ENCODE data around the gene SH2B3.
"Not testable (repeated sequence)": the region's sequence is repeated elsewhere in the genome, so short reads cannot be mapped to it uniquely, and the experiment has no call there.

The SH2B3 gene

DNA sequence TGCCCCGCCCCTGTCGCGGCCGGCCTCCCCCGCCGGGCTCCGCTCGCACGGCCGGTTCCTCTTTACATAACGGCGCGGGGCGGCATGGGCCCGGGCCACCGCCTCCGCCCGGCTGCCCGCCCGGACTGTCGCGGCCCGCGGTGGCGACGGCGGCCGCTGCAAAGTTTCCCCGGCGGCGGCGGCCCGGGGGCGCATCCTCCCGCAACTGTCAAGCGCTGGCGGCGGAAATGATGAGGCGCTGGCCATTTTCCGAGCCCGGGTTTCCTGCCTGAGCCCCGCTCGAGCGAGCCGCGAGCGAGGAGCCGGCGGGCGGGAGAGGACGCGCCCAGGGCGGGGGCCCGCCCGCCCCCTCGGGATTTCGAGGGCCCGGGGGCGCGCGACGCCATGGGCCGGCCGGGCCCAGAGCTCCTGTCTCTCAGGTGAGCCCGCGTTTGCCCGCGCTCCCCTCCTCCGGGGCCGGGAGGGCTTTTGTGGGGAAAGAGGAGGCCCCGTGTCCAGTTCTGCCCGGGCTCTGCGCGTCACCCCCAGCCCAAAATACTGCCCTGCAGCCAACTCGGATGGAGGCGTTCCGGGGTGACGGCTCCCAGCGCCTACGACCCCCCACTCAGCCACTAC is at the start of gene SH2B3:
Gene SH2B3, plus strand, starts transcription at position 65 of the 615 bp plus-strand sequence. CDS start 12,223 bp downstream, outside the sequence.
- peak; percentile 33 for DNase-seq

DNA sequence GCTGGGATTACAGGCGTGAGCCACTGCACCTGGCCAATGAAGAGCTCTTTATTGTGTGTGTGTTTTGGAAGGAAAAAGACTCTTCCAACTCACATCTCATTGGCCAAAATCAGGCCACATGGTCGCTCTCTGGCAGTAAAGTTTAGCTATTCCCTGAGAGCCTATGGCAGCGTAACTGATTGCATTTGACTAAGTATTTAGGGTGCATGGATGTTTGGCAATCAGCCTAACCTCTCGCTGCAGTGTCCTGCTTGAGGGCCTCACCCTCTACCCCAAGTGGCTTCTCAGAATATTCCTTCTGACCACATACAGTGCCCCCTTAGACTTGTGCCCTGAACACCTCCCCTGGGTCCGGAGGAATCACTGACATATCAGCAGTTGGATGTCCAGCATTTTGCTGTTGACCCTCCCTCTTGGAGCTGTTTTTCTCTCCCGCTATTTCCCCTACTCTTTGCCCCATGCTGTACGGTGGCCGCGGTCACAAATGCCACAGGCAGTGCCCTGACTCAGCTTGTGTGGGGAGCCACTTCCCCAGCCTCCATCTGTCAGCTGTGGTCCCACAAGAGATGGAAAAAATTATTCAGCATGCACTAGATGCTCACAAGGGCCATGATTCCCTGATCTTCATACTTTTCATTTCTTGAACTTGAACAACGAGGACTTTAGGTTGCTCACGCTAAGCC is 46.4 kb upstream of the SH2B3 start:
- DNase-seq: no peak

DNA sequence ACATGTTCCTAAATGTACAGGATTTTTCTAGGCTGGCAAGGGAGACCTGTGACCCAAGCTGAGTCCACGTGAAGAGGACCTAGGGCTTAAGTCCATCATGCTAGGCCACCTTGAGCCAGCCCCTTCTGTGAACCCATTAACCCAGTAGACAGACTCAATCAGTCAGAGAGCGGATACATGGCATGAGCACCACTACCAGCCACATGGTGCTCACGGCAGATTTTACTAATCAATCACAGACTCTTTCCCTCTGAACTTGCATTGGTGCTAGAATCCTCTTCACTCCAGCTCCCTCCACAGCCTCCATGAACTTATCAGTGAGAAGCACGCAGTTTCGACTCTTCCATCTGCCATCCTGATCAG is 45.8 kb upstream of the SH2B3 start:
- DNase-seq: no peak

DNA sequence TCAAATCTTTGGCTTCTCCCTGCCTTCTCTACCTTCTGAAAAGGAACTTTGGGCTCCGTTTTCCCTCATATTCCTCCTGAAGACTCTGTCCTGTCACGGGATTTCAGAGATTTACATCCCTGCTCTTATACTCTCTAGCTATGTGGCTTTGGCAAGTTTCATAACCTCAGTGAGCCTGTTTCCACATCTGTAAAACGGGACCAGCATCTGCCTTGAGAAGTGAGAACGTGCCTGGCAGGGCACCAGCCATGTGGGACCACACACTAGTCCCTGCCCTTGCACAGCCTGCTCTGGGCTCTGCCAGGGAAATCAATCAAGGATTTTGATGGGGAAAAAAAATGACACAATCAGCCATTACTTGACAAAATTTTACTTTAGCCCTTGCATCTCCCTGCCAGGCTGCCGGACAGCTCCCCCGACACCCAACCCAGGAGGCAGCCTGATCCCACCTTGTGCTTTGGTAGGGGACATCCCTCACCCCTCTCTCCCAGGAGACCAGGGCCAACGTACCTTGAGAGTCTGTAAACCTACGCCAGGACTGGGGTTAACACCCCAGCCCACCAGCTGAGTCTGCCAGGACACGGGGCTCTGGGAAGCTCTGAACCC is 45.3 kb upstream of the SH2B3 start:
- no peak for DNase-seq

DNA sequence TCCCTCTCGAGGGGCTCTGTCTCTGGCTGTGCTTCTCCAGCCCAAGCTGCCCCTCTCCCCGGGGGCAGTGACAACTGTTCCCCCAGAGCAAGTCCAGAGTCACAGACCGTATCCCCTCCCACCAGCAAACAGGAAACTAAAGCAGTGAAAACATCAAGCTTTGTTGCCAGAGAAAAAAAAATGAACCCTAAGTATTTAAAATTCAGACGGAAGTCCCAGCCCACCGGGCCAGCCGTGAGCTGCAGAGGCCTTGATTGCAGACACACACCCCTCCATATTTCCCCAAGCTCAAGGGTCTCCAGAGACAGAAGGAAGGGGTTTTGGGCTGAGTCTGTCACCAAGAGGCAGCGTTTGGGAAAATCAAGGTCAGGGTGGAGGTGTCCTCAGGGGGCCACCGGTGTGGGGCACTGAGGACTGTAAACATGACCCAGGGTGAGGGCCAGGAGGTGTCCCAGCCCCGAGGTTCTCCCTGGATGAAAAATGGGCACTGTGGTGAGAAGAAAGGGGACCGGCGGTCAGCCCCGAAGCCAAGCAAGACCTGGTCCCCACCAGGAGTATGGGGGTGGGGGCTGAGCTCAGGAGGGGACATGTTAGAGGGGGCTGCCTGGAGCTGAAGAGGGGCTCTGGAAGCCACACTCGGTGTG is 44.5 kb upstream of the SH2B3 start:
- DNase-seq: no peak

DNA sequence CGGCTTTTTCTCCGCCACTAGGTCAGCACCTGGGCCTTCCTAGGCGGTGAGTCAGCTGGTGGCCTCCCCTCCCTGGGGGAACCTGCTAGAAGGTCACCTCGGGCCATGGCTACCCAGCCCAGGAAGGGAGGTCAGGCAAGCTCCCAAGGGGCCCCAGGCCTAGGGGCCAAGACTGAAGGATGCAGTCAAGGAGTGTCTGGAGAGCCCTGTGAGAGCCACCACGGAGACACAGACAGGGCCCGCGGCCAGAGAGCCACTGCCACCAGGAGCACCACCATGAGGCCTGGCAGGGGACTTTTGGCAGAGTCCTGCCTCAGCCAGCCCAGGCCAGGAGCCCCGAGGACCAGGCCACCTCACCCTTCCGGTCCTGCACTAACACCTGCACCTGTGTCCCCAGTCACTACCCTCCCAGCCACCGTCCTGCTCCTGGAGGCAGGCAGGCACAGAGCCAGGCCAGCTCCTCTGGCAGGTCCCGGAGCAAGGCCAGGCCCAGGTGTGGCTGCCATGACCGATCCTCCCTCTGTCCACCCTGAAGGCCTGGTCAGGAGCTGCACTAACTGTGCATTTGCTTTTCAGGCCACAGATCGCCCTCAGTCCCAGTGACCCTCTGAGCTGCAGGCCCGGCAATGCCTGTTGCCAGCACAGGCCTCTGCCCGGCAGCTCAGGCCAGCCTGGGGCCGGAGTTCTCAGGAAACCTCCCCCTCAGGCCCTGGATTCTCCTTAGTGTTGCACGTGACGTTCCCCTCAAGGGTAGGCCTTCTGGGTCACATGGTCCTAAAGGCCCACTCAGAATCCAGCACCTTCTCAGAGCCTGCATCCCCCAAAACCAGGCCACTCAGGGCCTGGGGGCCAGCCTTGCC is 43.8 kb upstream of the SH2B3 start:
- DNase-seq: no peak

DNA sequence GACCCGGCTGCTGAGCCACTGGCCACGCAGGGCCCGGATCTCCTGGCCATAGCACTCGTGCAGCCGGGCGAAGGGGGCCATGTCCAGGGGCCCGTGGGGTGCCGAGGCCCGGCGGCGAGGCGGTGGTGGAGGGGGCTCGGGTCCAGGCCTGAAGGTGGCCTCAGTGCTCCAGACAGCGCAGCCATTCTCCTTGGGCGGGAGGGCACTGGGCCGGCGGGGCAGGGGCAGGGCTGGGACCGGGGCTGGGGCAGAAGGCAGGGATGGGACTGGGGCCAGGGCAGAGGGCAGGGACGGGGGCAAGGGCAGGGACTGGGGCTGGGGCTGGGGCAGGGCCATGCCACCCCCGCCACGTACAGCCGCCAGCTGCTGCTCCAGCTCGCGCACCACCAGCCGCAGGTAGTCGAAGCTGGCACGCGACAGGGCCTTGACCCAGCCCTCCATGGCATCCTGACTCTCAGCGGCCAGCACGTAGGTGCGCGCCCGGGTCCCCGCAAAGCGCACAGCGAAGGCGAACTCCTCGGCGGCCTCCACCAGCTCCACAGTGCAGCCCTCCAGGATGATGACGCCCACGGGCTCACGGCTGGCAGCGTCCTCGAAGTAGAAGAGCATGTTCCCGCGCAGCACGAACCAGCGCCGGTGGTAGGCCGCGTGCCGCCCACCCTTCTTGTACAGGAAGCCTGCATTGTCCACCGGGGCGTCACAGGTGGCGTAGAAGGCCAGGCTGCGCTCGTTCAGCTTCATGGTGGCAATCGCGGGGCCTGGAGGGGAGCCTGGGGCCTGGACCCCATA is 42.8 kb upstream of the SH2B3 start:
- no peak for DNase-seq

DNA sequence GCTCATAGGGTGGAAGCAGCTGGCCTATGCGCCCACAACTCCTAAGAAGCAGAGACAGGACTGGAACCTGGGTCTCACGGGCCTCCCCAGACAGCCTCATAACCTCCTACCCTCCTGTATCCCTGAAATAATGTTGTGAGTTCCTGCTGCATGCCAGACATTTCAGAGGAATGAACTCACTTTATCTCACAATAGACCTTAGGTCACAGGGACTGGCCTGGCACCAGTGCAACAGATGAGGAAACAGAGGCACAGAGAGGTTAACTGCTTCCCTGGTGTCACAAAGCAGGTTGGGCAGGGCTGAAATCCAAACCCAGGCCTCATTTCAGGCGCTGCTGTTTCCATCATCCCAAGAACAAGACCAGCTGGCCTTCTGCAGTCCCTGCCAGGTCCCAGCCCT is 42.1 kb upstream of the SH2B3 start:
- no peak for DNase-seq

DNA sequence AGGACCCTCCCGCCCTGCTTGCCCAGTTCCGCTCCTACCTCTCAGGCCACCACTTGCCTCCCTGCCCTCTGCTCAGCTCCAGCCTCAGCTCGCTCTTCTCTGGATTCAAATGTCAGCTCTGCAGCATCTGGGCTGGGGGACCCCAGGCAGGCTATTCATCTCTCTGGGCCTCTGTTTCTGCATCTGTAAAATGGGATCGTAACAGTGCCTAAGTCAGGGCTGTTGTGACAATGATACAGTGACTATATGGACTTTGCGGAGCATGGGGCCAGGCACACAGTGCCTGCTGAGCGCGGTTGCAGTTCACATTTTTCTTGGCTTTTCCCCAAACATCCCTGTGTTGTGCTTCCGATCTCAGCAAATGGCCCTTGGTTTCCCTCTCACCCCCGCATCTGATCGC is 39.6 kb upstream of the SH2B3 start:
- no peak for DNase-seq

DNA sequence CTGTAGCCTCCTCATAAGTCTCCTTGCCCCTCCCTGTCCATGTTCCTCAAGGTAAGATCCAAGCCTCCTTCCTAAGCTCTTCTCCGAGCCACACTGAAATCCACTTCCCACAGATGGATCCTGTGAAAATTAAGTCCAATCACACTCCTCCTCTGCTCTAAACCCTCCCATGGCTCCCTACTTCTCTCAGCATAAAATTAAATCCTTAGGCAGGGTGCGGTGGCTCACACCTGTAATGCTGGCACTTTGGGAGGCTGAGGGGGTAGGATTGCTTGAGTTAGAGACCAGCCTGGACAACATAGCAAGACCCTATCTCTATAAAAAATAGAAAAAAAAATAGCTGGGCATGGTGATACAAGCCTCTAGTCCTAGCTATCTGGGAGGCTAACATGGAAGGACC is 39.1 kb upstream of the SH2B3 start:
- no peak for DNase-seq

DNA sequence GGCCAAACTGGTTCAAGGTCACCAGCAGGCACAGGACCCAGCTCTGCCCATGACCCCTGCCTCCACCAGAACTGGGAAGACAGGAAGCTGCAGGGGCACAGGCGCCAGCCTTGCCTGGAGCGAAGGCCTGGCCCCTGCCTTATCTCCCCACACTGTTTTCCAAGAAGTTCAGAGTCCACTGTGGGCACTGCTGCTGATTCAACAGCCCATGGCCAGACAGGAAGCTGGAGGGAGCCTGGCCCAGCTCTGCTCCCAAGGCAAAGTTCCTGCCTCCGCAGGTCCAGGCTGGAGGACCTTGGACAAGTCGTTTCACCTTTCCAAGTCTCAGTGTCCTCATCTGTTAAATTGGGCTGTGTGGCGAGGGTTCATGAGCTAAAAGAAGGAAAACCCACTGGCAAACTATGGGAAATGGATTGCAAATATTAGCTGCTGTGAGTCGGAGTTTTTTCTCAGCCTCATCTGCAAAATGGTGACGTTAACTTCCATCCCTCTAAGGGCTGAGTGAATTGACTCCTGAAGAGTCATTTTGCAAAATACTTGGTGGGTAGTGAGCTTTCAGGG is 38.0 kb upstream of the SH2B3 start:
- DNase-seq: no peak

DNA sequence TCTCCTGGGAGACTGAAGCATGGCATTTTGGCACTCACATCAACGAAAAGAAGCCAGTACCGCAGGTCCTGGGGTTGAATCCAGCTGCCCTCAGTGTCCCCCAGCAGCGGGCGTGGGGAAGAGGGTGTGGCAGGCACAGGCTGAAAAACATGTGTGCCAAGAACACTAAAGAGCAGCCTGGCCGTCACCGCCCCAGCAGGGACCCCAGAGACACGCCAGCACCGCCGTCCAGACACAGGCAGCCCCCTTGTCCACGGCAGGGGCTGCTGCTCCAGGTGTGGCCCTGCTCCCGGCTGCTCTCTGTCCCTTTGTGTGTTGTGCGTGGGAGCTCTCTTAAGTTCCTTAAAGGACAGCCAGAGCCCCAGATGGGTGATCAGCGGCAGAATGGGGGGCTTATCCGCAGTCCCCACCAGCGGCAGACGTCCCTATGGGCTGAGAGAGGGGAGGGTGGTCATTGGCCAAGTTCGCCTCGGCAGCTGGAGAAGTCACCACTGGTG is 37.4 kb upstream of the SH2B3 start:
- DNase-seq: no peak

DNA sequence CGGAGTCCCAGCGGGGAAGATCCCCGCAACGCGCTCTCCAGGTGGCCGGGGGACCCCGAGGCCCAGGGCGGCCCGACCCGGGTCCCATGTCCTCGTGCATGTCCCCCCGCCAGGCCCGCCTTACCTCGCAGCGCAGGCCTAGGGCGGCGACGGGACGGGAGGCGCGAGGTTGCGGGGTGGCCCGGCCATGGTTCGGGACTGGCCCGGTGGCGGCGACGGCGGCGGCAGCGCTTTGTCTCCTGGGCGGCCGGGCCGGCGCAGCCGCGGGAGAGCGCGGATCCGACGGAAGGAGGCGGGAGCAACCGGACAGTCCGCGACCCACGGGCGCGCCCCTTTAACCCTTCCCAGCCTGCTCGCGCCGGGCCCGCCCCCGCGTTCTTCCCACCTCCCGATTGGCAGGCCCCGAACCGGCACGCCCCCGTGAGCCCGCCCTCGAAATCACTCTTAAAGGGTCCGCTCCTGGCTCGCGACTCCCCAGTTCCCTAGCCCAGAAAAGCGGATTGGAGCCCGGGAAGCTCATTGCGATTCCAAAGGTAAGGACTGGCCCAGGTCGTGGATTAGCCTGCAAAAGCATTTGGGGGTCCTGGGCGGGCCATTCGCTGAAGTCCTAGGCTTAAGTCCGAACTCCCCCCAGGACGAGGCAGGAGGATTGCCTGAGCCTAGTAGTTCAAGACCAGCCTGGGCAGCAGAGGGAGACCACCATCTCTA is 36.8 kb upstream of the SH2B3 start, which contains the start of gene PHETA1:
Gene PHETA1, minus strand, starts transcription at position 308 of the 708 bp plus-strand sequence. CDS start 5,668 bp downstream, outside the sequence.
- peak; percentile 41 for DNase-seq

DNA sequence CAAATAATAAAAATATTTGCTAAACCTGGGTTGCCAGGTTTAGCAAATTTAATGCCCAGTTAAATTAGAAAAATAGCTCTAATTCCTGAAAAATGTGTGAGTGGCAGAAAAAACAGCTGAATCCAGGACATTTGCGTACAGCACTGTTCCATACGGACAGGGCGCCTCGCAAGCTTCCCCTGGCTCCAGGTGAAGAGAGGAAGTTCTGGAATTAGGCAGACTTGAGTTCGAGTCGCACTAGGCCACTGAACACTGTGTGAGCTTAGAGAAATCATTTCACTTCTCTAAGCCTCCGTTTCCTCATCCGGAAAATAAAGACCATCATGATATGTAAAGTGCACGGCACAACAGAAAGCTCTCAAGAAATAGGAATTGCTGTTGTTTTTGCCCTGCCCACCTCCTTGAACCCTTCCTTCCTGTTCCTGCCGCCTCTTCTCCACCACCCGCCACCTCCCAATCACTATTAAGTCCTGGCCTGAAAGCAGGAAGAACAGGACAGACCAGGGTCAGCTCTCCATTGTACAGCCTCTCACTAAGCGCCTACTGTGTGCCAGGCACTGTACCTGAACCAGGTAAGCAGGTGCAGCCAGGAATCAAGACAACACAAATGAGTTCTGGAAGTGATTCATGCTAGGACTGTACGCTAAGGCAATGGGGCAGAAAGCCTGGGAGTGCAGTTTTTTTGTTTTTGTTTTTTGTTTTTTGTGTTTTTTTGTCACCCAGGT is 36.1 kb upstream of the SH2B3 start:
- no peak for DNase-seq

DNA sequence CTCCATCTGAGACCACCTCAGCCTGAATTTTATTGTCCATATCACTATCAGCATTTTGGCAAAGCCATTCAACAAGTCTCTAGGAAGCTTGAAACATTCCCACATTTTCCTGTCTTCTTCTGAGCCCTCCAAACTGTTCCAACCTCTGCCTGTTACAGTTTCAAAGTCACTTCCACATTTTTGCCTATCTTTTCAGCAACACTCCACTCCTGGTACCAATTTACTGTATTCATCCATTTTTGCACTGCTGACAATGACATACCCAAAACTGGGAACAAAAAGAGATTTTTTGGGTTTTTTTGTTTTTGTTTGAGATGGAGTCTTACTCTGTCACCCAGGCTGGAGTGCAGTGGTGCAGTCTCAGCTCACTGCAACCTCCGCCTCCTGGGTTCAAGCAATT is 32.5 kb upstream of the SH2B3 start:
- not testable (repeated sequence) for DNase-seq

DNA sequence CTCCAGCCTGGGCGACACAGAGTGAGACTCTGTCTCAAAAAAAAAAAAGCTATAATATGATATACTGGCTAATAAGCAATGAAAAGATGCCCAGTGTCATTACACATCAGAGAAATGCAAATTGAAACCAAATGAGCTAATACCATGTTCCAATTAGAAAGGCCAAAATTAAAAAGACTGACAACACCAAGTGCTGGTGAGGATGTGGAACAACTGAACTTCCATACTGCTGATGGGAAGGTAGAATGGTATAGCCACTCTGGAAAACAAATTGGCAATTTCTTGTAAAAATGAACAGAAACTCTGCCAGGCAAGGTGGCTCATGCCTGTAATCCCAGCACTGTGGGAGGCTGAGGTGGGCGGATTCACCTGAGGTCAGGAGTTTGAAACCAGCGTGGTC is 28.3 kb upstream of the SH2B3 start:
- DNase-seq: no peak

DNA sequence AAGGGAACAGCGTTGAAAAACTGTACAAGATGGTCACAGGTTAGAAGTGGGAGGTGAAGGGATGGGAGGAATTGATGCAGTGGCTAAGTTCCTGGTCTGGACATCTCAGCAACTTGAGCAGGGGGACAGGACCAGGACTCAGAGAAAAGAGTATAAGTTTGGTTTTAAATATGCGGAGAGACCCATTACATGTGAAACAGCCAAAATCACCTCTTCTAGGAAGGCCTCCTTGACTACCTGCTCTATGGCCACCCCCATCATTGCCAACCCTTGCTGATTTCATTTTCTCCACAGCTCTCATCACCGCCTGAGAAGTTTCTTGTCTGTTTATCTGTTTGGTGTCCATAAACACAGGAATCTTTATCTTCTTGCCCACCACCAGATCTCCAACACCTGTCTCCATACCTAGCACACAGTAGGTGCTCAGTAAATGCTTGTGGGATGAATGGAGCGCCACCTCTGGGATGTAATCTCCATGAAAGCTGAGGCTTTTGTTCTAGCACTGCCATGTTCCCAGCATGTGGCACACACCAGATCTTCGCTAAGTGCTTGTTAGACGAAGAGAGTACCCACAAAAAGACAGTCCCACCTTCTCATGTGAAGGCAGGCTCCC is 25.7 kb upstream of the SH2B3 start:
- DNase-seq: no peak

DNA sequence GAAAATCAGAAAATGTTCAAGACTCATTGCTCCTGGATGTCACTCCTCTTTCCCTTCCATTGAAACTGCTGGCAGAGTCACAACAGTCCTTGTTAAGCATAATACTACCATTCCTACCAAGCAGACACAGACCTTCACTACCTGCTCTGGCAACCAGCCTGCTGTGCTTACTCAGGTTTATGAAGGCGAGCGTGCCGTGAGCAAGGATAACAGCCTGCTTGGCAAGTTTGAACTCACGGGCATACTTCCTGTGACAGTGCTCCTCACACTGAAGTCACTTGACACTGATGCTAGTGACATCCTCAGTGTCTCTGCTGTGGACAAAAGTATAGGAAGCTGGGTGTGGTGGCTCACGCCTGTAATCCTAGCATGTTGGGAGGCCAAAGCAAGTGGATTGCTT is 21.1 kb upstream of the SH2B3 start:
- no peak for DNase-seq

DNA sequence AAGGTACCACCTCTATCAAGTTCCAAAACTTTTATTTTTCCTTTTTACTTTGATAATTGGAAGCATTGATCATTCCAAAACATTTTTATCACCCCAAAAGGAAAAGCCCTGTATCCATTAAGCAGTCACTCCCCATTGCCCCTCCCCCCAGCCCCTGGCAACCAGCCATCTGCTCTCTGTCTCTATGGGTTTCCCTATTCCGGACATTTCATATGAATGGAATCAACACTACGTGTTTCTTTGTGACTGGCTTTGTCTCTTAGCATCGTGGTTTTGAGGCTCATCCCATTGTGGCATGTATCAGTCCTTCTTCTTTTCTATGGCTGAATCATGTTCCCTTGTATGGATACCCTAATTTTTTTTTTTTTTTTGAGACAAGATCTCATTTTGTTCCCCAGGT is 18.8 kb upstream of the SH2B3 start:
- no peak for DNase-seq
